K562 (cell line): ENCODE data around the gene CPNE9. TPM values are rescaled to one million over a fixed set of nuclear protein-coding genes. Genes with fewer than 3 reads are reported as not detected.
A peak's percentile ranks its signal among the peaks of the same experiment; 100 is the strongest.

ENCODE experiments used
- CAMTA2 ChIP-seq: fragments of 250-450 bp; sonication (Bioruptor Pico); conservative IDR thresholded peaks from 2 replicates; pipeline ENCODE4 v1.5.1; 2022
- EHMT2 ChIP-seq: fragments of 450-650 bp; IDR thresholded peaks from 2 replicates; pipeline ENCODE4 v1.6.1; 2018; ENCODE audit warnings: antibody characterized with exemption
- EWSR1 ChIP-seq: fragments of 450-650 bp; IDR thresholded peaks from 2 replicates; pipeline ENCODE4 v1.6.1; 2018; ENCODE audit warnings: borderline replicate concordance, mild to moderate bottlenecking, low read depth, moderate library complexity; ENCODE audit not compliant: partially characterized antibody
- FOXM1 ChIP-seq, 2 experiments: fragments of 450-650 bp in 1 of 2; sonication (generic) in 1 of 2; formaldehyde crosslinking in 1 of 2; IDR thresholded peaks; 2 replicates each; pipeline versions ENCODE4 v1.6.1 to v1.9.0; 2017 to 2022; ENCODE audit warnings: low read depth in 2 of 2, mild to moderate bottlenecking in 2 of 2, missing genetic modification reagents in 1 of 2, moderate library complexity in 1 of 2
- GATAD2A ChIP-seq: fragments of 450-650 bp; IDR thresholded peaks from 2 replicates; pipeline ENCODE4 v1.6.1; 2017
- HCFC1 ChIP-seq: IDR thresholded peaks from 2 replicates; pipeline ENCODE4 v1.6.1; 2012; ENCODE audit warnings: low read depth, low read length, improper control_type of control experiment
- HDGF ChIP-seq: fragments of 450-650 bp; IDR thresholded peaks from 2 replicates; pipeline ENCODE4 v1.6.1; 2016
- HNRNPLL ChIP-seq: fragments of 200-400 bp; formaldehyde crosslinking; IDR thresholded peaks from 2 replicates; pipeline ENCODE4 v1.6.1; 2017; ENCODE audit warnings: low read length, low read depth, mild to moderate bottlenecking; ENCODE audit not compliant: poor library complexity, severe bottlenecking
- NBN ChIP-seq: fragments of 450-650 bp; IDR thresholded peaks from 2 replicates; pipeline ENCODE4 v1.6.1; 2016; ENCODE audit warnings: low read depth, mild to moderate bottlenecking
- NR2C1 ChIP-seq, 2 experiments: fragments of 450-650 bp; IDR thresholded peaks; 2 replicates each; pipeline ENCODE4 v1.6.1; 2017; ENCODE audit warnings: mild to moderate bottlenecking in 2 of 2, antibody characterized with exemption in 1 of 2, inconsistent platforms in 1 of 2, missing compliant biosample characterization in 1 of 2, missing genetic modification characterization in 1 of 2
- RHOXF2B ChIP-seq: fragments of 250-450 bp; sonication (Bioruptor Pico); conservative IDR thresholded peaks from 2 replicates; pipeline ENCODE4 v1.5.1; 2021
- SREBF1 ChIP-seq: fragments of 150-350 bp; IDR thresholded peaks from 2 replicates; pipeline ENCODE4 v1.6.1; 2014; ENCODE audit warnings: antibody characterized with exemption, low read depth, low read length, borderline replicate concordance
- ZBTB8A ChIP-seq: fragments of 450-650 bp; IDR thresholded peaks from 2 replicates; pipeline ENCODE4 v1.6.1; 2018; ENCODE audit warnings: mild to moderate bottlenecking, moderate library complexity; ENCODE audit not compliant: partially characterized antibody
- ZKSCAN1 ChIP-seq: fragments of 150-350 bp; IDR thresholded peaks from 2 replicates; pipeline ENCODE4 v1.6.1; 2016; ENCODE audit warnings: low read depth, low read length
- ZNF140 ChIP-seq: fragments of 250-450 bp; sonication (Bioruptor Pico); IDR thresholded peaks from 2 replicates; pipeline ENCODE4 v1.8.0; 2021; ENCODE audit warnings: moderate library complexity, mild to moderate bottlenecking, inconsistent platforms
- ZNF217 ChIP-seq: sonication (generic); formaldehyde crosslinking; IDR thresholded peaks from 2 replicates; pipeline ENCODE4 v1.8.0; 2022; ENCODE audit warnings: mild to moderate bottlenecking, missing genetic modification reagents
- ZNF431 ChIP-seq: sonication (generic); formaldehyde crosslinking; IDR thresholded peaks from 2 replicates; pipeline ENCODE4 v1.8.0; 2022; ENCODE audit warnings: mild to moderate bottlenecking, missing genetic modification reagents
- ZNF740 ChIP-seq, 3 experiments: fragments of 200-800 bp in 1 of 3; sonication (Bioruptor generic) in 1 of 3; sonication (generic) in 1 of 3; formaldehyde crosslinking in 1 of 3; IDR thresholded peaks; 2 replicates each; pipeline versions ENCODE4 v1.6.1 to v1.8.0; 2016 to 2022; ENCODE audit warnings: mild to moderate bottlenecking in 2 of 3, missing compliant biosample characterization in 2 of 3, missing genetic modification characterization in 2 of 3, missing genetic modification reagents in 1 of 3
- ZSCAN29 ChIP-seq: fragments of 450-650 bp; IDR thresholded peaks from 2 replicates; pipeline ENCODE4 v1.6.1; 2017
- polyA plus RNA-seq, 8 experiments: library from polyadenylated mRNA; depleted of rRNA in 4 of 8; stranded (reverse) in 5 of 8; unstranded in 3 of 8; fragments of >200 nt; fragmentation: Nextera tagmentation in 2 of 8; fragmentation: Illumina TruSeq in 1 of 8; extraction: Ambion mirVana in 2 of 8; extraction: Trizol in 1 of 8; gene quantifications; 2 replicates each; pipeline versions ENCODE4 v1.2.1 to v1.2.3, GENCODE V29; 2011 to 2014; ENCODE audit warnings: inconsistent platforms in 1 of 8, missing spikeins in 1 of 8
- total RNA-seq, 7 experiments: library from RNA; depleted of rRNA in 6 of 7; stranded (reverse); fragments of >200 nt in 6 of 7; fragmentation: Illumina TruSeq in 2 of 7; extraction: Trizol in 2 of 7; gene quantifications; 2 replicates each; pipeline versions ENCODE4 v1.2.1 to v1.2.3, GENCODE V29; 2011 to 2021; ENCODE audit warnings: low replicate concordance in 1 of 7
- TF ChIP-seq, protein P1 (sequence below): sonication (generic); formaldehyde crosslinking; IDR thresholded peaks from 2 replicates; pipeline ENCODE4 v1.8.0; 2022; ENCODE audit warnings: missing genetic modification reagents, mild to moderate bottlenecking, borderline replicate concordance
- TF ChIP-seq, protein P2 (sequence below): fragments of 250-450 bp; sonication (Bioruptor Pico); IDR thresholded peaks from 2 replicates; pipeline ENCODE4 v1.4.0; 2020; ENCODE audit warnings: mild to moderate bottlenecking, moderate library complexity
- TF ChIP-seq, protein P3 (sequence below): fragments of 450-650 bp; IDR thresholded peaks from 2 replicates; pipeline ENCODE4 v1.6.1; 2016; ENCODE audit warnings: borderline replicate concordance

Gene CPNE9
- total and polyA plus RNA-seq, 9 of the 15 experiments (the other 6 are each of a cell fraction or from before 2014, with no cell fraction given): 0.22 to 0.56 (median 0.29) TPM; not detected in 3

DNA sequence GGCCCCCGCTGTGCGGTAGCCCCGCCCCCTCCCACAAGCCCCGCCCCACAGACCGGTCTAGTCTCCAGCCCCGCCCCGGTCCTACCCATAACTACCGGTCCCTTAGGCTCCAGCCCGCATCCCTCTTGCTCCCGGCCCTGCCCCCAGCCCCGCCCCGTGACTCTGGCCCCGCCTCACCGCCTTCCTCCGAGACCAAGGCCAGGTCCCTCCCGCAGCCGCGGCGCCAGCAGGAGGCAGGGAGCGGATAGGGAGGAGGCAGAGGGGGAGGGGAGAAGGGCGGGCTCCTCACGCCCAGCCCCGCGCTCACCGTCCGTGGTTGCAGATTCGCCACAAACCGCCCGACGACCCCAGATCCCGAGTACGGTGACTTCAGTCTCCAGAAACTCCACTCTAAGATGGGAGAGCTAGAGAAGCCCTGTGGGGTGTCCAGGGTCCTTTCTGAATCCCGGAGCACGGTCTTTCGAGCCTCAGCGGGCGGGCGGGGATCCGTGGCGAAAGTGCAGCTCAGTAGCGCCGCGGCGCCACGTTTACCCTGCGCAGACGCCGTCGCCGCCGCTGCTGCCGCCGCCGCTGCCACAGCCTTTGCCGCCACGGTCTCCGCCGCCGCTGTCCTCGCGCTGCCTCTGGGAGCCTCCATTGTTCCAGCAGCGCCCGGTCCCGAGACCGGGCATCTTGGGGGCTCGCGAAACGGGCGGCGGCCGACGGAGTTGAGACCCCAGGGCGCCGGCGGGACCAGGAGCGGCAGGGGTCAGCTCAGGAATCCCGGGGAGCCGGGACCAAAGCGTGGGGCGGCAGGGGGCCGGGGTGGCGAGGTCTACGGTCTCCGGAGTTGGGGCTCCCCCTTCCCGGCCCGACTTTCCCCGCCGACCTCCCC is 27.8 kb downstream of the CPNE9 start, which contains the start of gene BRPF1 (continued):
- no peak; the same call in 1 of the 2 replicates for TF ChIP-seq ZNF431 (CRISPR knock-in tag)
- no peak for TF ChIP-seq SREBF1
- no peak for TF ChIP-seq RHOXF2B
- TF ChIP-seq HNRNPLL: peak; percentile 71
- peak; percentile 29; the same call in 1 of the 2 replicates for TF ChIP-seq ZKSCAN1
- TF ChIP-seq GATAD2A: peak; percentile 61; the same call in 1 of the 2 replicates
- no peak for TF ChIP-seq ZNF140
- TF ChIP-seq EWSR1: no peak
- TF ChIP-seq, protein P1, sequence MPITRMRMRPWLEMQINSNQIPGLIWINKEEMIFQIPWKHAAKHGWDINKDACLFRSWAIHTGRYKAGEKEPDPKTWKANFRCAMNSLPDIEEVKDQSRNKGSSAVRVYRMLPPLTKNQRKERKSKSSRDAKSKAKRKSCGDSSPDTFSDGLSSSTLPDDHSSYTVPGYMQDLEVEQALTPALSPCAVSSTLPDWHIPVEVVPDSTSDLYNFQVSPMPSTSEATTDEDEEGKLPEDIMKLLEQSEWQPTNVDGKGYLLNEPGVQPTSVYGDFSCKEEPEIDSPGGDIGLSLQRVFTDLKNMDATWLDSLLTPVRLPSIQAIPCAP: no peak; the same call in 1 of the 2 replicates
- no peak for TF ChIP-seq ZBTB8A
- no peak for TF ChIP-seq NBN
- TF ChIP-seq CAMTA2 (CRISPR knock-in tag): peak; percentile 51; the same call in 1 of the 2 replicates
- no peak for TF ChIP-seq EHMT2
- TF ChIP-seq ZNF740 (CRISPR knock-in tag; IDR thresholded peaks at IDR 0.05): no peak
- no peak; a peak in 1 of 4 replicates for TF ChIP-seq ZNF740 (tag; IDR thresholded peaks at IDR 0.05)
- peak; percentile 77 for TF ChIP-seq HCFC1
- peak; percentile 11; the same call in 1 of the 2 replicates for TF ChIP-seq ZSCAN29
- TF ChIP-seq ZNF217 (CRISPR knock-in tag): no peak
- peak; percentile 58; the same call in 1 of the 2 replicates for TF ChIP-seq NR2C1 (IDR thresholded peaks at IDR 0.05)
- peak; percentile 80 for TF ChIP-seq NR2C1 (tag; IDR thresholded peaks at IDR 0.05)
- TF ChIP-seq, protein P2, sequence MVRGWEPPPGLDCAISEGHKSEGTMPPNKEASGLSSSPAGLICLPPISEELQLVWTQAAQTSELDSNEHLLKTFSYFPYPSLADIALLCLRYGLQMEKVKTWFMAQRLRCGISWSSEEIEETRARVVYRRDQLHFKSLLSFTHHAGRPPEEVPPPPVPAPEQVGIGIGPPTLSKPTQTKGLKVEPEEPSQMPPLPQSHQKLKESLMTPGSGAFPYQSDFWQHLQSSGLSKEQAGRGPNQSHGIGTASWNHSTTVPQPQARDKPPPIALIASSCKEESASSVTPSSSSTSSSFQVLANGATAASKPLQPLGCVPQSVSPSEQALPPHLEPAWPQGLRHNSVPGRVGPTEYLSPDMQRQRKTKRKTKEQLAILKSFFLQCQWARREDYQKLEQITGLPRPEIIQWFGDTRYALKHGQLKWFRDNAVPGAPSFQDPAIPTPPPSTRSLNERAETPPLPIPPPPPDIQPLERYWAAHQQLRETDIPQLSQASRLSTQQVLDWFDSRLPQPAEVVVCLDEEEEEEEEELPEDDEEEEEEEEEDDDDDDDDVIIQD (CRISPR knock-in tag): peak; percentile 79; the same call in 1 of the 2 replicates
- TF ChIP-seq FOXM1 (IDR thresholded peaks at IDR 0.05; ENCODE audit: low read depth): peak; percentile 59; the same call in 1 of the 2 replicates
- no peak; the same call in 1 of the 2 replicates for TF ChIP-seq FOXM1 (CRISPR knock-in tag; IDR thresholded peaks at IDR 0.05; ENCODE audit: low read depth)
- TF ChIP-seq, protein P3, sequence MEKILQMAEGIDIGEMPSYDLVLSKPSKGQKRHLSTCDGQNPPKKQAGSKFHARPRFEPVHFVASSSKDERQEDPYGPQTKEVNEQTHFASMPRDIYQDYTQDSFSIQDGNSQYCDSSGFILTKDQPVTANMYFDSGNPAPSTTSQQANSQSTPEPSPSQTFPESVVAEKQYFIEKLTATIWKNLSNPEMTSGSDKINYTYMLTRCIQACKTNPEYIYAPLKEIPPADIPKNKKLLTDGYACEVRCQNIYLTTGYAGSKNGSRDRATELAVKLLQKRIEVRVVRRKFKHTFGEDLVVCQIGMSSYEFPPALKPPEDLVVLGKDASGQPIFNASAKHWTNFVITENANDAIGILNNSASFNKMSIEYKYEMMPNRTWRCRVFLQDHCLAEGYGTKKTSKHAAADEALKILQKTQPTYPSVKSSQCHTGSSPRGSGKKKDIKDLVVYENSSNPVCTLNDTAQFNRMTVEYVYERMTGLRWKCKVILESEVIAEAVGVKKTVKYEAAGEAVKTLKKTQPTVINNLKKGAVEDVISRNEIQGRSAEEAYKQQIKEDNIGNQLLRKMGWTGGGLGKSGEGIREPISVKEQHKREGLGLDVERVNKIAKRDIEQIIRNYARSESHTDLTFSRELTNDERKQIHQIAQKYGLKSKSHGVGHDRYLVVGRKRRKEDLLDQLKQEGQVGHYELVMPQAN: no peak; the same call in 1 of the 2 replicates
- peak; percentile 12; the same call in 1 of the 2 replicates for TF ChIP-seq HDGF
